Cerebellar nuclear complex (tissue), 1 donor: ENCODE results near the gene FMN1.

Source experiments
- DNase-seq, 2 experiments: peaks; one replicate each; lab custom pipeline; 2025; lab: John Stamatoyannopoulos, UW

Gene FMN1

GRCh38 chr15:33198541-33198940 lies 4.0 kb upstream of the FMN1 start:
- no peak for DNase-seq

GRCh38 chr15:33197636-33198035 lies 3.1 kb upstream of the FMN1 start:
- DNase-seq = no peak

- no peak for DNase-seq
Measured at GRCh38 chr15:33194237-33194636, 277 bp downstream of the FMN1 start.

GRCh38 chr15:33191591-33191990 lies 2.9 kb downstream of the FMN1 start:
- no peak for DNase-seq

GRCh38 chr15:33190539-33190938 lies 4.0 kb downstream of the FMN1 start:
- no peak for DNase-seq

DNA sequence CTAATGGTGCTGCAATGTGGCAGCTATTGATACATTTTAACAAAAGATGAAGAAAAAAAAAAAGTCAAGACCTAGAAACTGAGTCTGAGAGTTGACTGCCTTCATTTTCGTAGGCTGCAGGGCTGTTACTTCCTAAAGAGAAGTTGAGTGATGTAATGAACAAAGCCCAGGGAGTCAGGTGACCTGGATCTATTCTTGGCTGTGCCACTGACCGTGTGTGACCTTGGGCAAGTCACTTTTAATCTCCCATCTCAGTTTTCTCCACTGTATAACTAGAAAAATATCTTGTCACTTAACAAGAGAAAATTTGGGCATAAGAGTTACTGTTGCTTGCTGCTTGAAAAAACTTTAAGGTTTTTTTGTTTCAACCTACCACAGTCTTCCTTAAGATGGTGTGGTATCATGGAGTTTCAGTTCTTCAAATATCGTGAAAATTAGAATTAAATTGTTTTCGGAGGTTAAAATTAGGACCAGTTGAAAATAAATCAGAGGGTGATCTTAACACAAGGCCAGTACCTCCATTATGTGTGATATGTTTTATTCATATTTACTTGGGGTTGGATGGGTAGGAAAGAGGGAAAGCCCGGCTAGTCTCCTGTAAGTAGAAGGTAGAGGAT lies 5.8 kb downstream of the FMN1 start:
- DNase-seq = no peak

- no peak for DNase-seq
Measured at GRCh38 chr15:33188159-33188558, 6.4 kb downstream of the FMN1 start.

DNA sequence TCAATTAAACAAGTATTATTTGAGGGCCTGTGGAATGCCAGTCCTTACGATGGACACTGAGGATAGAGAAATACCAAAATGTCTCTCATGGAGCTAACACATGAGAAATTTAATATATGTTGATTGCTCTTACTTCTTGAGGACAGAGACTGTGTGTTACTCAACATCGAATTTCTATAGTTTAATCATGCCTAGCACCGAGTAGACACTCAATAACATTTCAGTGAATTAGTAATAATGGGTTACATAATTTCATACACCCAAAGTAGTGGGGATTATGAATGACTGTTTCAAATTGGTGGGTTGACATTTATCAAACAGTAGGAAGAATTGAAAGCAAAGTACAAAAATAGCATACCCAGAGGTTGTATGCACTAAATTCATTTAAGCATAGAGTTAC lies 11.2 kb downstream of the FMN1 start:
- no peak for DNase-seq

DNA sequence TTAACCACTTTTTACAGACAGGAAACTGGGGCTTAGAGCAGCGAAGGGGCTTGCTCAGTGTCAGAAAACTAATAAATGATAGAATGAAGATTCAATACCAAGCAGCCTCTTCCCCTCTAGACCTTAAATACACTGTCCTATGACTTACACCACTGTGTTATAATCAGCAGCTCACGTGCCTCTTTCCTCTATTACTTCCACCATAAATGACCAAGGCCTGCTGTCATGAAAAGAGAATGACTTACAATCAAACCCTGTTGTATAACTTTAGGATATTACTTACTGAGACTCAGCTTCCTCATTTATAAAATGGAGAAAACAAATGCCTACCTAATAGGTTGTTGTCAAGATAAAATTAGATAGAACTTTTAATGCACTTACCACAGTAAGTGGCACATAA lies 11.6 kb downstream of the FMN1 start:
- DNase-seq = no peak

GRCh38 chr15:33182278-33182905 lies 12.1 kb downstream of the FMN1 start:
- DNase-seq = no peak

DNA sequence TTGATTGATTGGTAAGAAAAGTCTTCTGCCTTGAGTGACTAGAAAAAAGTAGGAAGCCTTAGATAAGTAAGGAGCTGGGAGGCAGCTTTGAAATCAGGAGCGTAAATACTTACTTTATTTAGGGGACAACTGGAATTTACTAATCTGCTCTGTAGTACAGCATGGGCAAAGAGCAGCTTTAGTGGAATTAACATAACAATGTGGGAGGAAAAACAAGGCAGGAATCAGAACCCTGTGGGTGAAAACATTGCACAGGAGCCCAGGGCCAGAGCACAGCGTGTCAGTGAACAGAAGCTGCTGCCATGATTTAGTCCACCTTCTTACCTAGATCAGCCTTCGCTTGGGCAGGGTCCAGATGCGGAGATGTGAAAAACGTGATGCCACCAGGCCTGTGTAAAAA lies 14.6 kb downstream of the FMN1 start:
- no peak for DNase-seq

DNA sequence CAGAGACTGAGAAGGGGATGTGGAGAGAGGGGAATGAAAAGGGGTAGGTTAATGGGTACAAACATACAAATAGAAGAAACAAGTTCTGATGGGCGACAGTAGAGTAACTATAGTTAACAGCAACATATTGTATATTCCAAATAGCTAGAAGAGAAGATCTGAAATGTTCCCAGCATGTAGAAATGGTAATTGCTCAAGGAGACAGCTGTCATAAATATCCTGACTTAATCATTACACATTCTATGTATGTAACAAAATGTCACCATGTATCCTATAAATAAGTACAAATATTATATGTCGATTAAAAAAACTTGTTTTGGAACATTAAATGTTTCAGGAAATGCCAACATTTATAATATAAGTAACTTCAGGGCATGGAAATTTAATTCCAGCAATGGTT lies 23.3 kb downstream of the FMN1 start:
- DNase-seq = no peak

DNA sequence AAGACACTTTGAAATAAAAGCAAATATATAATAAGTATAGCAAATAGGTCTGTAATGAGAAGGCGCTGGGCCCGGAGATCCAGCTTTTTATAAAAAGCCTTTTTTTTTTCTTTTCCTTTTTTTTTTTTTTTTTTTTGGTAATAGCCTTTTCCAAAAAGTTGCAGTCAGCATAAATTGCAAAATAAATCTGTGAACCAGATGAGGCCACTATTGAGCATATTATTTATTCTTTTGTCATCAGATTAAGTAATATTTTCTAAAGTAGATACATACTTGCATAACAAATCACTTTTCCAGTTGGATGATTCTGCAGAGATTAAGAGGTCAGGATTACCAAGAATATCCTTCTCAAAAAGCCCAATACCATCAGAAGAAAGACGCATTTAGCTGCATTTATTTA lies 24.9 kb downstream of the FMN1 start:
- no peak for DNase-seq

- DNase-seq = no peak
Measured at GRCh38 chr15:33168444-33168843, 26.1 kb downstream of the FMN1 start.

DNA sequence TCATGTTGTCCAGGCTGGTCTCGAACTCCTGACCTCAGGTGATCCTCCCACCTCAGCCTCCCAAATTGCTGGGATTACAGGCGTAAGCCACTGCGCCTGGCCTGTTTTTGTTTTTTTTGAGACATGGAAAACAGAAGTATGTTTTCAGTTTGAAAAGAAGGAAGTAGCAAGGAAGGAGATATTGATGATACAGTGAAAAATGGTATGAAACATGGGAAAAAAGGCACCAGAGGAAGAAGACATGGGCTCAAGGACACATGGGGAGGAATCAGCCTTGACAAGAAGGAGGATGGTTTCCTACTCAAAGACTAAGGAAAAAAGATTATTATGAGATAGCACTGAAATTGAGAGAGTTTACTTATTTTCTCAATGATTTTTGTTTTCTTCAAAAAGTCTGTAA lies 30.7 kb downstream of the FMN1 start:
- DNase-seq = no peak

DNA sequence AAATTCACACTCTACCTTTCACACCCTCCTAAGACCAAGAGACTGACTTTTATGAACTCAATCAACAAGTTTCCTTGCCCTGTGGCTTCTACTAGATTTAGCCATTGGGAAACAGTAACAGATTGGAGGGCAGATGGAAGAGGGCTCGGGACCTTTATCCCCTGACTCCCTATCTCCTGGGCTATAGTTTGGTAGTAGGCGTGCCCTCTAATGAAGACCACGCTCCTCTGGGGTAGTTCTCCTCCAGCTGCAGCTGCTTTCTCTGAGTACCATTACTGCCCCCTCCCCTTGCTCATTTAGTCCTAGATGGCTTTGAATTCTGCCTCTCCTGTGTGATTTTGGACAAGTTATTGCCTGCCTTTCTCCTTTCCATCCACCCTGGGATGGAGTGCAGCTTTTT lies 33.3 kb downstream of the FMN1 start:
- DNase-seq = no peak

GRCh38 chr15:33160581-33161165 lies 33.8 kb downstream of the FMN1 start:
- DNase-seq = no peak

DNA sequence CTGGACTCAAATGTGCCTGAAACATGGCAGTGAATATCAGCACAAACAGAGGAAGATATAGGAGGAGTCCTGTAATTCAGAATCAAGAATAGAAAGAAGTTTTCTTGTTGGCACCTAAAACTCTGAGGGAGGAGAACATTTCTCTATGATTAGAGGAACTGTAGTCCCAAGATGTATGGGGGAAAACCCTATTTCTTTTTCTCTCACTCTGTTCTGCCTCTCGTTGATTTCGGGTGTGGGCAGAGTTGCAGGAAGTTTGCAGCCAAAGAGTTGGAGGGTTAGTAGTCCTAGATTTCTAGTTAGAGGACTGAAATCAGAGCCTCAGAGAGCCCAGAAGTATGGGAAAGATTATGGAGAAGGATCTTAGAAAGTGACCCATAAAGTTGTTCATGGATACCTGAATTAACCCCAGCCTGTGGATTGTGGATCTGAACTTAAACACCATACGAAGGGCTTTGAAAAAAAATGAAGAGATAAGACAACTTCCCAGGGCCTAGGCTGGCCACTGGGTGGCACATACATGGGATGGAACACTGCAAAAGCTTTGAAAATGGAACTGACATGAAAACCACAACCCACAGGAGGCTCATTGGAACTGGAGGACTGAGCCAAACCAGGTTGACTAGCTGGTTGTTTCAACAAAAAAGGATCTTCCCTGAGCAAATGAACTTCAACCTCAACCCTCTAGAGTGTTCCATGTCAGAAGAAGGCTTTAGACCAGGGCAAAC lies 34.6 kb downstream of the FMN1 start:
- no peak for DNase-seq

GRCh38 chr15:33158366-33158765 lies 36.1 kb downstream of the FMN1 start:
- no peak for DNase-seq

- DNase-seq = no peak
Measured at GRCh38 chr15:33157371-33158037, 37.0 kb downstream of the FMN1 start.

DNA sequence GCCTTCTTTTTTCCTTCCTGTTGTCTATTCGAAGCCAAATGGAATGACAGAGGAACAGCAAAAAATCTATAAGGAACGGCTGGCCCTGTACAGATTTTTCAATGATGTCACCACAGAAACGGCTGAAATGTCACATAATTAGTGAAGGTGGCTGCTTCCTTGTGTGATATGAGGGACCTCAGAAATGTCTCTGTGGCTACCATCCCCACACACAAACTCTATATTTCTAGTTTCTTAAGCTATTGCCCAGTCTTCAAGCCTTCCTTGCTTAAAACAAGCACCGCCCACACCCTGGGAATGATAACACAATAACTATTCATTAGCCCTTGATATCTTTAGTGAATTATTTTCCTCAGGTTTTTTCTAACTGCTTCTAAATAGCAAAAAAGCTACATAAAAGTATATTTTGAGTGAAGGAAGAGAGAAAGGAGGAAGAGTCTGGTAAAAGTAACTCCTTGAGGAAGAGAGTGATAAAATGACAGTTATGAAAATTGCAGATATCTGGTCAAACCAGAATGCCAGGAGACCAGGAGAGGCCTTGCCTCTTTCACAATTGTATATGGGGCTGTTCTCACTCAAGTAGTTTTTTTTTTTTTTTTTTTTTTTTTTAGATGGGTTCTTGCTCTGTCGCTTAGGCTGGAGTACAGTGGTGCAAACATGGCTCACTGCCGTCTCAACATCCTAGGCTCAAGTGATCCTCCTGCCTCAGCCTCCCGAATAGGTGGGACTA lies 38.7 kb downstream of the FMN1 start:
- DNase-seq = no peak
